HG02840 (cell line): ENCODE results near the gene ADM.

Experiments used
- ATAC-seq: cut with Tn5 transposase; IDR thresholded peaks from one replicate; pipeline ENCODE4 v1.9.1; 2021; ENCODE audit warnings: mild to moderate bottlenecking, moderate library complexity, moderate number of reproducible peaks; ENCODE audit not compliant: unreplicated experiment, low FRiP score

Gene ADM

GRCh38 chr11:10308201-10308954 lies 3.5 kb downstream of the ADM start:
- ATAC-seq: no peak

DNA sequence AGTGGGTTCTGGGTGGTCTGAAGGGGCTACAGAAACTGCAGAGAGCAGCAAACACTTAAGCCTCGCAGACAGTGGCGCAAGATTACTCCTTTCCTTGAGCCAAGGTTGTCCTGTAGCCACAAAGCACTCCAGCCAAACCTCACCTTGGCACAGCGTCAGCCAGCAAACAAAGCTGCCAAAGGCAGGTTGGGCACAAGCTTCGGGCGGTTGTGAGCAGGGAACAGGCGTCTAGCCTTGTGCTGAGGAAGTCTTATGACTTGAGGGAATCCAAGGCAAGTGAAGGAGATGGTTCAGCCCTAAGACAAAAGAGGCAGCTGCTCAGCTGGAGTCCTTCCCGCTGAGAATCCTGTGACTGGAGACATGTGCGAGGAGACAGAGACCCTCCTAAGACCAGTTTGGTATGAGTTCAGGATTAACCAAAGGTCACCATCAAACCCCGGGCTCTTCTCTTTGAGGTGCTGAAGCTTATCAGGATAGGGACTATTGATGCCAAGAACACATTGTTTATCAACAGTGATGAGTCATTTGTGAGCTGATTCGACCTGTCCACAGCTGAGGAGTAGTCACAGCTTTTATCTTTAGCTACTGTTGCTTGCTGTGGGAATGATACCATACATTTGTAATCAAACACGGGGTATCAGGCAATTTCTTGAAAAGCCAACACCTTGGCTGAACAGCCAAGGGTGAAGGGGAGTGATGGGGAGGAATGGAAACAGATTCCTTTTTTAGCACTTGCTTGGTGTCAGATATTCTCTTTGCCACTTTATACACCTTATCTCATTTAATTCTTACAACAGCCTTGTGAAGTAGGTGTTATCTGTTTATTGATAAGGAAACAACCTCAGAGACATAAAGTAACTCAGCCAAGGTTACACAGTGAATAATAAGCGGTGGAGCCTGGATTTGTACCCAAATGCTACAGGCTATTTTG lies 4.6 kb downstream of the ADM start:
- ATAC-seq: no peak

DNA sequence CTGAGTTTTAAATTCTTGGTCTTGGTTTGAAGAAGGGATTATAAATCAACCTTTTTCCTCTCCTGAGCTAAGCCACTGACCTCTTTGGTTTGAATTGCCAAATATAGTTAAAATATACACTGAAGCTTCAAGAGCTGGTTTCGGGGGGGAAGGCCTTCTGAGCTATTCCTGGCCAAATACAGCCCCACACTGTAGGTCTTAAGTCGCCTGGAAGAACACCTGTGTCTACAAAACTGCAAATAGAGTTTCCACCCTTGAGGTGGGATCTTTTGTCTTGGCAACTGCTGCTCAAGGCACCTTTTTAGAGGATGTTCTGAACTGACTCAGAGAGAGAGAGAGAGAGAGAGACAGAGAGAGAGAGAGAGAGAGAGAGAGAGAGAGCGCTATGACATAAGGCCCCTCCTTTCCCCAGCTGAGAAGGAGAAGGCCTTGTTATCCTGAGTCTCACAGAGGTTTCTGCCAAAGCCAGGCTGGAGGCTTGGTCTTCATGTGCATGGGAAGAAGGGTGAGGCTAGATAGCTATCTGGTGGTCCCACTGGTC lies 5.5 kb downstream of the ADM start:
- no peak for ATAC-seq

GRCh38 chr11:10311802-10312201 lies 6.9 kb downstream of the ADM start:
- ATAC-seq: no peak

DNA sequence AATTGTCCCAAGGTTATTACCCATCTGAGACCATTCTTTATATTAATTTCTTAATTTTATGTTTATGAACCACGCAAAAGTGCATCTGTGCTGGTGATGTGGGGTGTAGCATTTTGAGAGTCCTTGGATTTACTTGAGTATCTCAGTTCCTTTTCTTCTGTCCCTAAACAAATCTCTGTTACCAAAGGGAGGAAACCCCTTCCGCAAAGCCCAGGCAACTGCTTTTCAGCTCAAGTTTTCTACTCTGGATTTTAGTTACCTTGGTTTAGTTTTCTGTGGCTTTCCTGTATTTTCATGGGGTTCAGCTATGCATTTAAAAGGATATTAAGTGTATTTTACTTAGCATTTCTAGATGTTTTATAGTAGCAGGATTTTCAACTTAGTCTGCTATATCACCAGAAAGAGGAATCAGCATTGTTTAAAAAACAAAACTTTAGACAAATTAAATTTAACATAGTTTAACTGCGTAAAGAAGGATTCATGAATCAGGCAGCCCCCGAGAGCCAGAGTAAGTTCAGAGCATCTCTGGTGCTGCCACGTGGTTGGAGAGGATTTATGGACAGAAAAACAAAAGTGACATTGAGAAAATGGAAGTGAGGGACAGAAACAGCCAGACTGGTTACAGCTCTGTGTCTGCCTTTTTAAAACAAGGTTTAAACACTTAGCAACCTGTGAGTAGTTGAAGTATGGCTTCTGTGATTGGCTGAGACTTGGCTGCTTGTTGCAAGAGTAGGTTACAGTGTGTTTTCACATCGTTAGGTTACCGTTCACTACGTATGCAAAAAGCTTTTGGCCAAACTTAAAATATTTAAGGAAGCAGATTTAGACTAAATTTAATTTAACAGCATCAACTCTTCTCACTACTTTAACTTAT lies 9.6 kb downstream of the ADM start:
- ATAC-seq: peak; percentile 63

DNA sequence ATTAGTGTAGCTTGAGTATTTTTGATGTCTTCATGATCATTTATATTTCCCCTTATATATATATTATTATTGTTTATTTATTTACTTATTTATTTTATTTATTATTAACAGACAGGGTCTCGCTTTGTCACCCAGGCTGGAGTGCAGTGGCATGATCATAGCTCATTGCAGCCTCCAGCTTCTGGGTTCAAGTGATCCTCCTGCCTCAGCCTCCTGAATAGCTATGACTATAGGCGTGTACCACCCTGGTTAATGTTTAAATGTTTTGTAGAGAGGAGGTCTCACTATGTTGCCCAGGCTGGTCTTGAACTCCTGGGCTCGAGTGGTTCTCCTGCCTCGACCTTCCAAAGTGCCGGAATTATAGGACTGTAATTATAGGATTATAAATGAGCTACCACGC lies 10.2 kb downstream of the ADM start:
- no peak for ATAC-seq

DNA sequence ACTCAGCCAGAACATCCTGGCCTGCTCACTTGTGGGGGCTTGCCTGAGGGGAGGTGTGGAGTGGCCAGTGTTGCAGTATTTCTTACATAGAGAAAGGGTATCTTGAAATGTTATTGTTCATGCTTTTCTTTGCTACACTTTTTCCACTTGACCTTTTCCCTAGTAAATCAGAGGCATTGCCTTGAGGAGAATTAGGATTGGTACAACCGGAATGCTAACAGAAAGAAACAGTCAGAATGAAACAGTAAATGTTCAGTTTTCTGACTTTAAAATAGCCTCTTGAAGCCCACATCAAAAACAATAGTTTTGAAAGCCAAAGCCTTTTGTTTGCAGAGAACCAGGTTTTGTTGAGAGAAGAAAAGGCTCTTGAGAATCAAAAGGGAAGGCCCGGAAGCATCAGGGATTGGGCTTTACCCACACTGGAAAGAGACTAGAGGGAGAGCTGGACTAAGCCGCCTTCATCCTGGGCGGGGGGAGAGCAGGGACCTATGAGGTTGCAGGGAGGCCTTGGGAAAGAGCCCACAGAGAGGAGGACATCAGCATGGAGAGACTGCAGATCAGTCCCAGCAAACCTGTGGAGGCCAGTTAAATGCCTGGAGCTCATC lies 12.4 kb downstream of the ADM start:
- no peak for ATAC-seq

- no peak for ATAC-seq
Measured at GRCh38 chr11:10317776-10318526, 13.1 kb downstream of the ADM start.

- no peak for ATAC-seq
Measured at GRCh38 chr11:10318527-10318802, 13.6 kb downstream of the ADM start.

DNA sequence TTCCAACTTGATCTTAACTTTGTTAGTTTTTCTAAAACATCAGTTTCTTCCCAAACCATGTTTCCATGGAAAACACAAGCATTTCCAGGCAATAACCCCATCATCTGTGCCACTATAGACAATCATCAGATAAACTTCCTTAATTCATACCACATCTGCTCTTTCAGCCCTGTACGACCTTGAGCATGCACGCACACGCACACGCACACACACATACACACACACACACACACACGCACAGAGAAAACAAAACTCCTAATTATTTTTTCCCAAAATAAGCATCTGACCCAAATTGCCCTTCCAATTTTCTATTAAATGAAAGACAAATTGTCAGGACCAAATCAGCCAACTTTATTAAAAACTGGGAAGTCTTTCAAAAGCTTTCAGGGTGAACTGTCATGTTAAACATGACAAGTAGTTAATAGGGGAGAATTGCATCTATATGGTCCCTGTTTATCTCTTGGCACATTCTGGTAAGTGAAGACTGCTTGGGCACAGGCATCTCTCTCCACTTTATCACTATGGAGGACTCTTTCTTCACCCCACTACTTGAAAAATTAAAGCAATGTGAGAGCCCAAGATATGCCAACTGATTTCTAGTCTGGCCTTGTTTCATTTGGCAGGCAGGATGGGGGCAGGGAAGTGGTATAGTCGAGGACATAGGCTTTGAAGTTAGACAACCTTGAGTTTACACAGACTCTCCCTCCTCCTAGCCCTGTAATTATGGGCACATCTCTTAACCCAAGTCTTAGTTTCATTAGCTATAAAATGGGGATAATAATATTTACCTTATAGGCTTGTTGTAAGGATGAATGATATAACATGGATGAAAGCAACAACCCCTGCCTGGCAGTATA lies 15.1 kb downstream of the ADM start:
- no peak for ATAC-seq

GRCh38 chr11:10320736-10321465 lies 16.0 kb downstream of the ADM start:
- ATAC-seq: no peak

DNA sequence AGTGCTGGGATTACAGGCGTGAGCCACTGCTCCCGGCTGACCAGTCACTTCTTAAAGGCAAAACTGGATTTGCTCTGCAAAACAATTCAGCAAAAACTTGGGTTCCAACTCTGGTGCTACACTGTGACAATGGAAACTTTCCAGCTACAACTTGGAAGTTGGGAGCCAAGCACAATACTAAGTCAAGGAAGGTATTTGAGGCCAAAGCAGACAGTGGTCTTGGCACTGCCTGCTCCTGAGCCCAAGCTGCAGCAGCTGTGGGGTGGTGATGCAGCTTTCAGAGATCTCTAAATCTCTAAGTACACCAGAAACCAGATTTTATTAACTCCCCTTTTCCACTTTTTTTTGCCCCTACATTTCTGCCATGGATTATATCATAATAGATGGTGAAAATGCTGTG lies 17.5 kb downstream of the ADM start:
- ATAC-seq: no peak

GRCh38 chr11:10322830-10323792 lies 18.2 kb downstream of the ADM start:
- ATAC-seq: no peak

- no peak for ATAC-seq
Measured at GRCh38 chr11:10323793-10324170, 18.9 kb downstream of the ADM start.

DNA sequence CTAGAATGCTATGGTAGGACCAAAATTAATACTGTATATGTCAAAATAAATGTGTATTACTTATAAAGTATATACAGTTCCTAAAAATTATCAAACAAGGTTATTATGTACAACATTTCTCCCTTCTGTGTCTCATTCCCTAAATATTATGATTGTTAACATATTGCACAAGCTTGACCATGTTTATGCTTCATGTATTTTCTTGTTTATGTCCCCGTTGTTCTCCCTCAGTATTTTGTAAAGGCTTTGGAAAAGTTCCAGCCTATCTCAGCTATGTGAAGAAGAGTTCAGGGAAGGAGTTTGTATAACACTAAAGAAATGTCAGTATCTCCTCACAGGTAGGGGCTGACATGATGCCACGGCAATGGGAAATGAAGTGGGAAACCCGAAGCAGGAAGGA lies 19.6 kb downstream of the ADM start:
- no peak for ATAC-seq

- ATAC-seq: no peak
Measured at GRCh38 chr11:10325277-10326011, 20.6 kb downstream of the ADM start.
